Measurements from ENCODE around the gene HOXD13. TPM values are rescaled to one million over a fixed set of nuclear protein-coding genes. Genes with fewer than 3 reads are reported as not detected.

HOXD13 gene
- not detected in 2 replicates for total RNA-seq

DNA sequence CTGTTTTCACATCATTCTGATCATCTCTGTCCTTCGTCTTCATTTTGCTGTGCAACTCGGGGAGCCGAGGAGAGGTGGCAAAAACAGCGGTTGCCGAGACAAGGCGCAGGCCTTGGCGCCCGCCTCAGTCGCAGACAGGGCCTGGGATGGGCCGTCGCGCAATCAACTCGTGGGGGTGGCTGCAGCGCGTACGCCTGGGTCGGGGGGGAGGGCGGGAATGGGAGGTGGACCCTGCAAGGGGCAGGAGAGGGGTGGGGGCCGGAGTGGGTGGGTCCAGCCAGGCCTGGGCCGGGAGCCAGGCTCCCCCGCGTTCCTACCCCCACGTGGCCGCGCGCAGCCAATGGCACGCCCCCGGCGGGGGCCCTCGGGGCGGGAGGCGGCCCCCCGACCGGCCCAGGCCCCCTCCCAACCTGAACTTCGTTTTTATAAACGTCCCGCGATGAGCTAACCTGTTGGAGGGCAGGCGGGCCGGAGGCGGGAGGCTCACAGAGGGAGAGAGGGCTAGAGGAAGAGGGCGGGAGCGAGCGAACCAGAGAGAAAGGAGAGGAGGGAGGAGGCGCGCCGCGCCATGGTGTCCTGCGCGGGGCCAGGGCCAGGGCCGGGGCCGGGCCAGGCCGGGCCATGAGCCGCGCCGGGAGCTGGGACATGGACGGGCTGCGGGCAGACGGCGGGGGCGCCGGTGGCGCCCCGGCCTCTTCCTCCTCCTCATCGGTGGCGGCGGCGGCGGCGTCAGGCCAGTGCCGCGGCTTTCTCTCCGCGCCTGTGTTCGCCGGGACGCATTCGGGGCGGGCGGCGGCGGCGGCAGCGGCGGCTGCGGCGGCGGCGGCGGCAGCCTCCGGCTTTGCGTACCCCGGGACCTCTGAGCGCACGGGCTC is at the start of gene HOXD13:
TSS of gene HOXD13 (plus strand) at position 452 of the 875 bp plus-strand sequence. CDS start at position 622, 170 bp downstream.
- no peak within 1 kb of the TSS for H3K4me3 ChIP-seq (ENCODE audit: low read depth, low read length)
- DNase-seq (ENCODE audit: low read depth) (no peak), FAIRE-seq (no peak)
- peaks cover 72% of the 10 kb centered on the region for H3K27me3 ChIP-seq (ENCODE audit: control insufficient read depth, insufficient read depth, low read length)
- H3K36me3 ChIP-seq (ENCODE audit: control insufficient read depth, insufficient read depth, low read length): no peaks in the 10 kb centered on the region
- TF ChIP-seq, protein P1, sequence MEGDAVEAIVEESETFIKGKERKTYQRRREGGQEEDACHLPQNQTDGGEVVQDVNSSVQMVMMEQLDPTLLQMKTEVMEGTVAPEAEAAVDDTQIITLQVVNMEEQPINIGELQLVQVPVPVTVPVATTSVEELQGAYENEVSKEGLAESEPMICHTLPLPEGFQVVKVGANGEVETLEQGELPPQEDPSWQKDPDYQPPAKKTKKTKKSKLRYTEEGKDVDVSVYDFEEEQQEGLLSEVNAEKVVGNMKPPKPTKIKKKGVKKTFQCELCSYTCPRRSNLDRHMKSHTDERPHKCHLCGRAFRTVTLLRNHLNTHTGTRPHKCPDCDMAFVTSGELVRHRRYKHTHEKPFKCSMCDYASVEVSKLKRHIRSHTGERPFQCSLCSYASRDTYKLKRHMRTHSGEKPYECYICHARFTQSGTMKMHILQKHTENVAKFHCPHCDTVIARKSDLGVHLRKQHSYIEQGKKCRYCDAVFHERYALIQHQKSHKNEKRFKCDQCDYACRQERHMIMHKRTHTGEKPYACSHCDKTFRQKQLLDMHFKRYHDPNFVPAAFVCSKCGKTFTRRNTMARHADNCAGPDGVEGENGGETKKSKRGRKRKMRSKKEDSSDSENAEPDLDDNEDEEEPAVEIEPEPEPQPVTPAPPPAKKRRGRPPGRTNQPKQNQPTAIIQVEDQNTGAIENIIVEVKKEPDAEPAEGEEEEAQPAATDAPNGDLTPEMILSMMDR (IDR thresholded peaks at IDR 0.05; ENCODE audit: insufficient read depth, low read length, severe bottlenecking): no peak

DNA sequence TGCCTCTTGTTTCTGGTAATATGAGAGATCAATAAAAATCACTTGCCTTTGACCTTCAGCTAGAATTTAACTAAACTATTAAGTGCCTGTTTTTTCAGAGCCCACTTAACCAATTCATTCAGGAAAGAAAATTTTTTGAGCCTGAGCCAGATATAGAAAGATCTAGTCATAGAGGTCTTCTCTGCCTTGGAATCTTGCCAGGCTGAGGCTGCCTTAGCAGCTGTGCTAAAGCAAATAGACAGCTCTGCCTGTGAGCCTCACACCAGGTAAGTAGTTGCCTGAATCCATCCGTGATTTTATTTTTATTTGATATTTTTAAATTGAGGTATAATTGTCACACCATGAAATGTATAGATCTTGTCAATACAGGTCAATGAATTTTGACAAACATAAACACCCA is 36.1 kb upstream of the HOXD13 start:
- Histone ChIP-seq H3K36me3 (ENCODE audit: control insufficient read depth, insufficient read depth, low read length) (no peaks in the 10 kb centered on the region), H3K4me3 (ENCODE audit: low read depth, low read length) (no peak overlapping the region), H3K27me3 (ENCODE audit: control insufficient read depth, insufficient read depth, low read length) (no peaks in the 10 kb centered on the region)
- DNase-seq (ENCODE audit: low read depth): no peak
- no peak for FAIRE-seq
- TF ChIP-seq, protein P1 (IDR thresholded peaks at IDR 0.05; ENCODE audit: insufficient read depth, low read length, severe bottlenecking): no peak

DNA sequence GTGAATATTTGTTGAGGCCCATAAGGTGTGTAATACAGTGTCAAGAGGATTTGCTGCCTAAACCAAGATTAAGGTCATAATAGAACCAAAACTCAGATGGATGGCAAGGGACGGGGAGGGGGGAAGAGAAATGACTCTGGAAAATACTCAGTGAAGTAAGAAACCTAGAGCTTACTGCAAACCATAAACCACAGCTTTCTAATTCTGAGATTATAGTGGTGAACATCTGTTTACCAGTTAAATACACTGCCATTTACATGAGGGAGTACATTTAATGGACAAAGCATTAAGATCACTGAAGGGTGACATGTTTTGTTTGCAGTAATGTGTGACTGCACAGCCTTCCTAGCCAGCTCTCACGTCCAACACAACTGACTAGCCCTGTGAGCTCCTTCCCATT is 28.6 kb upstream of the HOXD13 start:
- TF ChIP-seq, protein P1 (IDR thresholded peaks at IDR 0.05; ENCODE audit: insufficient read depth, low read length, severe bottlenecking): no peak
- Histone ChIP-seq H3K36me3 (ENCODE audit: control insufficient read depth, insufficient read depth, low read length) (no peaks in the 10 kb centered on the region), H3K4me3 (ENCODE audit: low read depth, low read length) (no peak overlapping the region), H3K27me3 (ENCODE audit: control insufficient read depth, insufficient read depth, low read length) (peaks cover 27% of the 10 kb centered on the region)
- FAIRE-seq (no peak), DNase-seq (ENCODE audit: low read depth) (no peak)

DNA sequence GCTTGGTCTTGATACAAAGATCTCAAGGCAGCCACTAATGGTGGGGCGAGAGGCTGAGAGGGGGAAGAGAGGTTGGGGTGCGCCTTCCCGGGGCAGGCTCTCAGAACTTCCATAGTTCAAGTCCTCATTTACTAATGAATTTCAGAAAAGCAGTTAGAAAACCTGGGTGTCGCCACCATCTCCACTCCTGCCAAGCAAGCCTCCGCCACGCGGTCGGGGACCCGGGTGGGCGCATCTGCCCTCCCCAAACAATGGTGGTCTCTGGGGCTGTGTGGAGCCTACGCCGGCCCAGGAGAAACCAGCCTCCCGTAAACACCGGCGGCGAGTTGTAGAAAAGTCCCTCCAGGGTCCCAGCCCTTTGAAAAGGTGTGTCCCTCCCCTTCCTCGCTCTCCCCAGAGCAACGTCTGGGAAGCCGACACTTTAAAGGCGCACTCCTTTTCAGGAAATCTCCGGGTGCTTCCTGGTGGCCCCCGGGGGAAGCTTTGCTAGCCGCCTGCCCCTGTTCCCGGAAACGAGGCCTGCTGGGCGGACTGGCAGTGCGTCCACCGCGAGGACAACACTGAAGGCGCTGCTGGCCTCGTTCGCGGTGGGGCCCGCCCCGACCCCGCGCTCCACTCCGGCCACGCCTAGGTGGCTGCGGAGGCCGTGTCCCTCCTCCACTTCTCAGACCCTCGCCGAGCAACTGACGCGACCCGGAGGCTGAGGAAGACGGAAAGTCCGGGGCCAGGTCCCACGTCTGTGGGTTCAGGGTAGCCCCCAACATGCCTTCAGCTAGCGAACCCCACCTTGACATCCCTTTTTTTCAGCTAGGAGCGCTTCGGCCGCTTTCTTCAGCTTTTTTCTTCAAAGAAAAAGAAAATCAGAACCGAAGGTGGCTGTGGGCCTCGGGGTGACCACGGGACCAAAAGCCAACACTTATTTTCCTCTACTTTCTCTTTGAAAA is 25.6 kb upstream of the HOXD13 start:
- FAIRE-seq (no peak), DNase-seq (ENCODE audit: low read depth) (no peak)
- TF ChIP-seq, protein P1 (IDR thresholded peaks at IDR 0.05; ENCODE audit: insufficient read depth, low read length, severe bottlenecking): no peak
- Histone ChIP-seq H3K4me3 (ENCODE audit: low read depth, low read length) (no peak overlapping the region), H3K27me3 (ENCODE audit: control insufficient read depth, insufficient read depth, low read length) (peaks cover 46% of the 10 kb centered on the region), H3K36me3 (ENCODE audit: control insufficient read depth, insufficient read depth, low read length) (no peaks in the 10 kb centered on the region)

DNA sequence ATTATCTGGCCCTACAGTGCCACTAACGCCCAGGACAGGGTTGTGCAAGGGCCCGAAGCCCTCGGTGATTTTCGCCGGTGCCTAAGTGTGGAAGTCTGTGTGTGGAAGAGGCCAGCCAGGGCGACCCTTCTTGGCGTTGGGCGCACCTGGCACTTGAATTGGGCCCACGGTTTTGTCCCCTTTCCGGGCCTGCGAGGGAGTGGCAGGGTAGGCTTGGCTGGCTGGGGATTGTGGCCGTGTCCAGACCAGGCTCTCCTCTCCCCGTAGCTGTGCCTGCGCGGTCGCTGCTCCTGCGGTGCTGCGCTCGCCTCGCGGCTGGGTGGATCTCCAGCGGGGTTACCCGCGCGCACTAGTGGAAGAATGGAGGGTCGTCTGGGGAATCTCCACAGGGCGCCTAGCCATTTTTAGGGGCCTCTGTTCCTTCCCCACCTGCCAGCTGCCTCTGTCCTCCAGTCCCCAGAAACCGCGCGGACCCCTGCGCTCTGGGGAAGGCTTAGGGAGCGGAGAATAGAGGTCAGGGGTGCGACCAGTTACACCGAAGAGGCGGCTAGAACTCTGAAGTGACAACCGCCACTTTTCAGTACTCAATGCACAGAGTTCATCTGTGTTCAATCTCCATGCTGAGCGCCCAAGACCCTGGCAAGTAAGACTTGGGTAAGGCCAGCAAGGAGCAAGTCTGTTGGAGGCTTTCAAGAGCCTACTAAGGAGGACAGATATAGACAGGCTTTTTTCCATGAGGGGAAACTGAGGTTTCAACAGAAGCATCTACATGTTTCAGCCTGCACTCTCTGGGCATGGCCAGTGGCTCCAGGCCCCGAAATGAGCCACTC is 24.7 kb upstream of the HOXD13 start:
- no peak for FAIRE-seq
- peaks cover 52% of the 10 kb centered on the region for H3K27me3 ChIP-seq (ENCODE audit: control insufficient read depth, insufficient read depth, low read length)

More for the DNA sequence above, 24.7 kb upstream of the HOXD13 start:
- no peak for DNase-seq (ENCODE audit: low read depth)
- no peaks in the 10 kb centered on the region for H3K36me3 ChIP-seq (ENCODE audit: control insufficient read depth, insufficient read depth, low read length)
- TF ChIP-seq, protein P1 (IDR thresholded peaks at IDR 0.05; ENCODE audit: insufficient read depth, low read length, severe bottlenecking): no peak
- no peak overlapping the region for H3K4me3 ChIP-seq (ENCODE audit: low read depth, low read length)

All from bronchial epithelial cell (primary cell).